ENCODE results near the gene DOCK11. TPM values are rescaled to one million over a fixed set of nuclear protein-coding genes. Genes with fewer than 3 reads are reported as not detected.

The DOCK11 gene
- polyA plus RNA-seq, 1 of the 3 experiments (the other 2 are of a cell fraction): 34.8 TPM

DNA sequence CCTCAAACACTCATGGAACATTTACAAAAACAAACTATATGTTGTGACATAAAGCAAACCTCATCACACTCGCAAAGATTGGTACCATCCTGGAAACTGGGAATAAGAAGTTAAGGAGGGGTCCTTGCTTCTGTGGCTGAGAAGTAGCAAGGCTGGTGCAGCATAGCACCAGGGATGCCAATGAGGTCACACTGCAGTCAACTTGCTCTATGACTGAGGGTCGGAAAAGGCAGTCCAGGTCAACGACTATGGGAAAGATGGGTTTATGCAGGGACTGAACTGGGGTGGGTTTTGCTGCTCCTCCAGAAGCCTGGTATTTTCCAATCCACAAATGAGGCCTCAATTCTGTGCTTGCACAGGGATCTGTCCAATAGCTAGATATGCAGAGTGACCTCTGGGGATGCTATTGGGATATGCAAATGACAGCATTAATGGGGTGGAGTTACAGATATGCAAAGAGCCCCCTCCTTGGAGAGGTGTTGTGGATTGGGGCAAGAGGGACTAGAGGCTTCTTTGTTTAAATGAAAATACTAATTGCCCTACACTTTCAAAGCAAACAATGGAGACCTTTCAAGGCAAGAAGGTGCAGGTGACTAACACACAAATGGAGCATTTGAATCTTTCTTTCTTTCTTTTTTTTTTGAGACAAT is 224.6 kb downstream of the DOCK11 start:
- H3K9me3 ChIP-seq: no peaks in the 10 kb centered on the region
- DNase-seq: no peak
- WGBS (ENCODE audit: low lambda C conversion rate): 43% methylated on average over 3 of the region's 3 CpGs
- no peaks in the 10 kb centered on the region for H3K4me1 ChIP-seq (ENCODE audit: control insufficient read depth in 1 of 2, insufficient read depth in 2 of 2, low read depth in 1 of 2, low read length in 1 of 2)
- no peaks in the 10 kb centered on the region for H3K79me2 ChIP-seq (ENCODE audit: insufficient read depth)
- no peak overlapping the region for H3K9ac ChIP-seq
- H3F3A ChIP-seq (replicated peaks; ENCODE audit: insufficient read depth): no peaks in the 10 kb centered on the region
- H3K36me3 ChIP-seq (replicated peaks in 1 of 2; ENCODE audit: control insufficient read depth in 1 of 2, insufficient read depth in 2 of 2, low read length in 1 of 2): no peaks in the 10 kb centered on the region
- no peaks in the 10 kb centered on the region for H4K20me1 ChIP-seq (ENCODE audit: insufficient read depth)
- no peaks in the 10 kb centered on the region for H3K9me2 ChIP-seq
- no peak overlapping the region for H3K4me3 ChIP-seq (ENCODE audit: low read depth in 2 of 2, low read length in 1 of 2)
- TF ChIP-seq FOSL2 (IDR thresholded peaks at IDR 0.05; ENCODE audit: borderline replicate concordance, low read depth) (no peak), GABPA (IDR thresholded peaks at IDR 0.05; ENCODE audit: low read depth) (no peak), ELF1 (IDR thresholded peaks at IDR 0.05) (no peak), EZH2phosphoT487 (IDR thresholded peaks at IDR 0.05; ENCODE audit: borderline replicate concordance, low read depth) (no peak), NRF1 (IDR thresholded peaks at IDR 0.05; ENCODE audit: low read depth, low read length) (no peak), SIN3A (IDR thresholded peaks at IDR 0.05; ENCODE audit: borderline replicate concordance, low read depth, low read length) (no peak), RAD21 (IDR thresholded peaks at IDR 0.05; ENCODE audit: low read length) (no peak), PBX3 (IDR thresholded peaks at IDR 0.05) (no peak), RFX5 (IDR thresholded peaks at IDR 0.05; ENCODE audit: low read length) (no peak), YY1 (IDR thresholded peaks at IDR 0.05; ENCODE audit: low read depth) (no peak), MXI1 (IDR thresholded peaks at IDR 0.05; ENCODE audit: low read depth, low read length) (no peak)
- H3K27me3 ChIP-seq (ENCODE audit: insufficient read depth): no peaks in the 10 kb centered on the region; the same call in 1 of the 2 replicates
- no peak overlapping the region for H2AFZ ChIP-seq (ENCODE audit: low read depth)
- no peak overlapping the region for H3K4me2 ChIP-seq
- ChIA-PET POLR2A (no interaction called here), CTCF (no interaction called here)
- no peak overlapping the region for H3K27ac ChIP-seq (ENCODE audit: low read depth in 2 of 2, low read length in 1 of 2)

GRCh38 chrX:118723376-118723775 is 227.8 kb downstream of the DOCK11 start:
- Histone ChIP-seq H3K9me3 (no peaks in the 10 kb centered on the region), H3K27me3 (ENCODE audit: insufficient read depth) (no peaks in the 10 kb centered on the region), H3K4me2 (no peak overlapping the region), H3K4me3 (ENCODE audit: low read depth in 2 of 2, low read length in 1 of 2) (no peak overlapping the region), H2AFZ (ENCODE audit: low read depth) (no peak overlapping the region), H3K4me1 (ENCODE audit: control insufficient read depth in 1 of 2, insufficient read depth in 2 of 2, low read depth in 1 of 2, low read length in 1 of 2) (peaks cover 0 to 3% of the 10 kb centered on the region in 2 experiments; a peak in 2 of 4 replicates), H3K9me2 (no peaks in the 10 kb centered on the region), H3K9ac (no peak overlapping the region), H4K20me1 (ENCODE audit: insufficient read depth) (no peaks in the 10 kb centered on the region), H3K79me2 (ENCODE audit: insufficient read depth) (peaks cover 2% of the 10 kb centered on the region; the same call in 1 of the 2 replicates), H3K27ac (ENCODE audit: low read depth in 2 of 2, low read length in 1 of 2) (no peak overlapping the region), H3F3A (replicated peaks; ENCODE audit: insufficient read depth) (no peaks in the 10 kb centered on the region), H3K36me3 (replicated peaks in 1 of 2; ENCODE audit: control insufficient read depth in 1 of 2, insufficient read depth in 2 of 2, low read length in 1 of 2) (no peaks in the 10 kb centered on the region)
- WGBS (ENCODE audit: low lambda C conversion rate): 47% methylated on average over 3 of the region's 3 CpGs
- DNase-seq: no peak
- ChIA-PET CTCF (no interaction called here), POLR2A (no interaction called here)
- no peak for TF ChIP-seq TCF12 (IDR thresholded peaks at IDR 0.05)
- no peak for TF ChIP-seq USF1 (IDR thresholded peaks at IDR 0.05; ENCODE audit: borderline replicate concordance, low read depth)
- no peak for TF ChIP-seq RXRA (IDR thresholded peaks at IDR 0.05; ENCODE audit: borderline replicate concordance, low read depth)
- no peak for TF ChIP-seq EP300 (IDR thresholded peaks at IDR 0.05; ENCODE audit: borderline replicate concordance in 1 of 2, low read depth in 1 of 2, low read length in 1 of 2)
- TF ChIP-seq RAD21 (IDR thresholded peaks at IDR 0.05; ENCODE audit: low read length): no peak
- TF ChIP-seq, protein P1, sequence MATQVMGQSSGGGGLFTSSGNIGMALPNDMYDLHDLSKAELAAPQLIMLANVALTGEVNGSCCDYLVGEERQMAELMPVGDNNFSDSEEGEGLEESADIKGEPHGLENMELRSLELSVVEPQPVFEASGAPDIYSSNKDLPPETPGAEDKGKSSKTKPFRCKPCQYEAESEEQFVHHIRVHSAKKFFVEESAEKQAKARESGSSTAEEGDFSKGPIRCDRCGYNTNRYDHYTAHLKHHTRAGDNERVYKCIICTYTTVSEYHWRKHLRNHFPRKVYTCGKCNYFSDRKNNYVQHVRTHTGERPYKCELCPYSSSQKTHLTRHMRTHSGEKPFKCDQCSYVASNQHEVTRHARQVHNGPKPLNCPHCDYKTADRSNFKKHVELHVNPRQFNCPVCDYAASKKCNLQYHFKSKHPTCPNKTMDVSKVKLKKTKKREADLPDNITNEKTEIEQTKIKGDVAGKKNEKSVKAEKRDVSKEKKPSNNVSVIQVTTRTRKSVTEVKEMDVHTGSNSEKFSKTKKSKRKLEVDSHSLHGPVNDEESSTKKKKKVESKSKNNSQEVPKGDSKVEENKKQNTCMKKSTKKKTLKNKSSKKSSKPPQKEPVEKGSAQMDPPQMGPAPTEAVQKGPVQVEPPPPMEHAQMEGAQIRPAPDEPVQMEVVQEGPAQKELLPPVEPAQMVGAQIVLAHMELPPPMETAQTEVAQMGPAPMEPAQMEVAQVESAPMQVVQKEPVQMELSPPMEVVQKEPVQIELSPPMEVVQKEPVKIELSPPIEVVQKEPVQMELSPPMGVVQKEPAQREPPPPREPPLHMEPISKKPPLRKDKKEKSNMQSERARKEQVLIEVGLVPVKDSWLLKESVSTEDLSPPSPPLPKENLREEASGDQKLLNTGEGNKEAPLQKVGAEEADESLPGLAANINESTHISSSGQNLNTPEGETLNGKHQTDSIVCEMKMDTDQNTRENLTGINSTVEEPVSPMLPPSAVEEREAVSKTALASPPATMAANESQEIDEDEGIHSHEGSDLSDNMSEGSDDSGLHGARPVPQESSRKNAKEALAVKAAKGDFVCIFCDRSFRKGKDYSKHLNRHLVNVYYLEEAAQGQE (IDR thresholded peaks at IDR 0.05; ENCODE audit: low read depth, low read length): no peak
- no peak for TF ChIP-seq TEAD4 (IDR thresholded peaks at IDR 0.05; ENCODE audit: borderline replicate concordance, insufficient read depth)
- TF ChIP-seq SIN3A (IDR thresholded peaks at IDR 0.05; ENCODE audit: borderline replicate concordance, low read depth, low read length): no peak
